SK-MEL-5 (cell line): ENCODE results near the gene GATAD2B. TPM values are rescaled to one million over a fixed set of nuclear protein-coding genes. Genes with fewer than 3 reads are reported as not detected.

ENCODE experiments used
- DNase-seq: peaks from one replicate; pipeline ENCODE4 v3.0.0-alpha.2; 2016; ENCODE audit warnings: low read depth, low spot score
- in situ Hi-C: cut with HindIII; loops from 2 replicates; pipeline ENCODE4 v1.10.0; 2016; ENCODE audit warnings: low sequenced_read_pairs, high pct_unique_total_duplicates, low pct_unique_long_range_greater_than_20kb
- total RNA-seq: library from RNA; depleted of rRNA; stranded (reverse); fragments of >200 nt; shearing (Covaris generic); gene quantifications from 2 replicates; pipeline ENCODE4 v1.2.3, GENCODE V29; 2014

The GATAD2B gene
- total RNA-seq, 1 experiment from 2014 or later, result 8.7 TPM

- in situ Hi-C loops, result no loop called here
- peak; percentile 84 for DNase-seq
These were observed 125.7 kb downstream of the GATAD2B start for GRCh38 chr1:153796786-153797659.

- in situ Hi-C loops, result no loop called here
- DNase-seq, result no peak
These were observed 126.6 kb downstream of the GATAD2B start for GRCh38 chr1:153795934-153796785.

- DNase-seq, result no peak
- in situ Hi-C loops, result no loop called here
These were observed 127.4 kb downstream of the GATAD2B start for GRCh38 chr1:153795330-153795837.

GRCh38 chr1:153794624-153795329, 128.0 kb downstream of the GATAD2B start:
- DNase-seq, result no peak
- in situ Hi-C loops, result no loop called here

GRCh38 chr1:153793973-153794615, 128.7 kb downstream of the GATAD2B start:
- in situ Hi-C loops, result no loop called here
- no peak for DNase-seq

GRCh38 chr1:153793261-153793972, 129.4 kb downstream of the GATAD2B start:
- DNase-seq, result no peak
- in situ Hi-C loops, result no loop called here

GRCh38 chr1:153792631-153793041, 130.1 kb downstream of the GATAD2B start:
- DNase-seq, result no peak
- in situ Hi-C loops, result no loop called here

- in situ Hi-C loops, result no loop called here
- DNase-seq, result peak; percentile 54
These were observed 131.0 kb downstream of the GATAD2B start for GRCh38 chr1:153791648-153792253.

- in situ Hi-C loops, result no loop called here
- DNase-seq, result no peak
These were observed 131.7 kb downstream of the GATAD2B start for GRCh38 chr1:153790966-153791647.

- in situ Hi-C loops, result no loop called here
- DNase-seq, result no peak
These were observed 132.3 kb downstream of the GATAD2B start for GRCh38 chr1:153790313-153790965.

- no peak for DNase-seq
- in situ Hi-C loops, result no loop called here
These were observed 133.2 kb downstream of the GATAD2B start for GRCh38 chr1:153789478-153790034.

GRCh38 chr1:153786038-153786790, 136.6 kb downstream of the GATAD2B start:
- in situ Hi-C loops, result no loop called here
- no peak for DNase-seq

GRCh38 chr1:153783233-153784190, 139.3 kb downstream of the GATAD2B start:
- in situ Hi-C loops, result no loop called here
- peak; percentile 94 for DNase-seq
